ENCODE results near the gene ATP8A2.

DNA sequence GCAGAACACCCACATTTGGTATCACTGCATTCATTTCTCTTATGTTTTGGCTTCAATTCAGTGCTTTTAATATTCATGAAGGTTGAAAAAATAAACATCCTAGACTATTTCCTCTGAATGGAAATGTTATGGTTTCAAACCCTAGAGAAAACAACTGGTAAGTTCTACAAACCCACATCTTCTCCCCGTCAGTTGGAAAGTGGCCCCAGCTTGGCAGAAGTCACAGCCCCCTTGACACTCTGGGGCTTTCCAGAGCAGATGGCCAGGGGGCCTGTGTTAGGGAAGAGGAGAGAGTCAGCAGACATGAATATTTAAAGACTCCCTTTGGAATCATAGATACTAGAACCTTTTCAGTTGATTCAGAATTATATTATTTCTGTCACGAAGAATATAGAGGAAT is 556.2 kb downstream of the ATP8A2 start:
- no peak for TF ChIP-seq POLR2A (IDR thresholded peaks at IDR 0.05)
- TF ChIP-seq, protein P1, sequence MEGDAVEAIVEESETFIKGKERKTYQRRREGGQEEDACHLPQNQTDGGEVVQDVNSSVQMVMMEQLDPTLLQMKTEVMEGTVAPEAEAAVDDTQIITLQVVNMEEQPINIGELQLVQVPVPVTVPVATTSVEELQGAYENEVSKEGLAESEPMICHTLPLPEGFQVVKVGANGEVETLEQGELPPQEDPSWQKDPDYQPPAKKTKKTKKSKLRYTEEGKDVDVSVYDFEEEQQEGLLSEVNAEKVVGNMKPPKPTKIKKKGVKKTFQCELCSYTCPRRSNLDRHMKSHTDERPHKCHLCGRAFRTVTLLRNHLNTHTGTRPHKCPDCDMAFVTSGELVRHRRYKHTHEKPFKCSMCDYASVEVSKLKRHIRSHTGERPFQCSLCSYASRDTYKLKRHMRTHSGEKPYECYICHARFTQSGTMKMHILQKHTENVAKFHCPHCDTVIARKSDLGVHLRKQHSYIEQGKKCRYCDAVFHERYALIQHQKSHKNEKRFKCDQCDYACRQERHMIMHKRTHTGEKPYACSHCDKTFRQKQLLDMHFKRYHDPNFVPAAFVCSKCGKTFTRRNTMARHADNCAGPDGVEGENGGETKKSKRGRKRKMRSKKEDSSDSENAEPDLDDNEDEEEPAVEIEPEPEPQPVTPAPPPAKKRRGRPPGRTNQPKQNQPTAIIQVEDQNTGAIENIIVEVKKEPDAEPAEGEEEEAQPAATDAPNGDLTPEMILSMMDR (IDR thresholded peaks at IDR 0.05) = no peak
- no peak for TF ChIP-seq POLR2AphosphoS5 (IDR thresholded peaks at IDR 0.05)

Measured in upper lobe of left lung (tissue), 4 donors.